ENCODE data around the gene ZNF766. TPM values are rescaled to one million over a fixed set of nuclear protein-coding genes. Genes with fewer than 3 reads are reported as not detected.

ZNF766 gene
- 10 to 100 TPM; 11.4 to 21.0 (median 12.8) TPM for total RNA-seq
- long read RNA-seq, donor 1, full-length matches to known transcripts = 22 of 24 reads
- long read RNA-seq, donor 1, partial matches to known transcripts = 0 of 24 reads
- long read RNA-seq, donor 1, other reads (novel, unspliced or antisense) = 2 of 24 reads
- long read RNA-seq, donor 2, full-length matches to known transcripts = 12 of 15 reads
- long read RNA-seq, donor 2, partial matches to known transcripts = 0 of 15 reads
- long read RNA-seq, donor 2, other reads (novel, unspliced or antisense) = 3 of 15 reads

DNA sequence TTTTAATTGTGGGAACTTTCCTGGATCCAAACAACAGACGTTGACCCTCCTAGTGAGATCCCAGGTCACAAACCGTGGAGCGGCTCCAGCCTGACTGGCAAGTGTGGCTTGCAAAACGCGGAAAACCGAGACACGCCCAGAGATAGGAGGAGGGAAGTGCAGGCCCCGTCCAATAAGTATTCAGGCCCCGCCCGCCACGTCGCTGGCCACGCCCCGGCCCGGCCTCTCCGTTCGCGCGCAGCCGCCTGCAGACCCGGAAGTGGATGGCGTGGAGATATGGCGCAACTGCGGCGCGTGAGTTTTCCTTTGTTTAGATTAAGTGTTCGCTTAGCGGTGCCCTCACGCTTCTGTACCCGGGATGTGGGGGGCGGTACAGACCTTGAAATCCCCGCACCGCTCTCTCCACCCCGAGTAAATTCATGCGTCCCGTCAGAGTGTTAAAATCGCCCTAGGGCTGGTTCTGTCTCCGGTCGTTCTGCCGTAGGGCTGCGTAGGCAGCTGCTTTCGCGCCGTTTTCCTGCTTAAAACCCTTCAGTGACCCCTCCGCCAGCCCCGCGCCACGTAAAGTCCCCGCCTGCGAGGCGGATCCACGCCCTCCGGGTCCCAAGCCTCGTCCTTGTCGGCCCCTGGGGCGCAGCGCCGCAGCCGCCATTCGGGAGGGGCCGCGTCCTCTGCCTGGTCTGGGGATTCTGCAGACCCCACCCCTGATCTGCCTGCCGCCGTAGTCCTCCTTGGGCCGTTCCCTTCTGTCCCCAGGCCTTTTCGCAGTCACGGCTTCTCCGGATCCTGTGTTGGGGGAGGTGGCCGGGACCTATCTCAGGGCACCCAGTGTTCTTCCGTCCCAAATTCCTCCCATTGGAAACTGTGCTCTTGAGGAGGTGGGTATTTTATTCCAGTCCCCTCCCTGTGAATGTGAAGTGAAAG, at the start of gene ZNF766:
ZNF766 (plus strand) TSS at position 250 of the 924 bp plus-strand sequence; CDS start at position 277, 27 bp downstream.
- peak; percentile 100 for ATAC-seq

DNA sequence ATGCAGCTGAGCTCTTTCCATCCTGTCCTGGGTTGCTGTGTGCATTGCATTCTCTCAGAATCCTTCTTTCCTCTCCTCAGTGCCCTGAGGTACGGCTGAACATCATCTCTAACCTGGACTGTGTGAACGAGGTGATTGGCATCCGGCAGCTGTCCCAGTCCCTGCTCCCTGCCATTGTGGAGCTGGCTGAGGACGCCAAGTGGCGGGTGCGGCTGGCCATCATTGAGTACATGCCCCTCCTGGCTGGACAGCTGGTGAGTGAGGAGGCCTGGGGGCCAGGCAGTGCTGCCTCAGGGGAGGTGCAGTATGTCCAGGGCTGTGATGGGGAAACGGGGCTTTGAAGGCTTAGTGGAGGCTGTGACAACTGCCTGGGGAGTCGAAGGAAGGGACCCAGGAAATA, 49.8 kb upstream of the ZNF766 start:
- TF ChIP-seq, protein P1, sequence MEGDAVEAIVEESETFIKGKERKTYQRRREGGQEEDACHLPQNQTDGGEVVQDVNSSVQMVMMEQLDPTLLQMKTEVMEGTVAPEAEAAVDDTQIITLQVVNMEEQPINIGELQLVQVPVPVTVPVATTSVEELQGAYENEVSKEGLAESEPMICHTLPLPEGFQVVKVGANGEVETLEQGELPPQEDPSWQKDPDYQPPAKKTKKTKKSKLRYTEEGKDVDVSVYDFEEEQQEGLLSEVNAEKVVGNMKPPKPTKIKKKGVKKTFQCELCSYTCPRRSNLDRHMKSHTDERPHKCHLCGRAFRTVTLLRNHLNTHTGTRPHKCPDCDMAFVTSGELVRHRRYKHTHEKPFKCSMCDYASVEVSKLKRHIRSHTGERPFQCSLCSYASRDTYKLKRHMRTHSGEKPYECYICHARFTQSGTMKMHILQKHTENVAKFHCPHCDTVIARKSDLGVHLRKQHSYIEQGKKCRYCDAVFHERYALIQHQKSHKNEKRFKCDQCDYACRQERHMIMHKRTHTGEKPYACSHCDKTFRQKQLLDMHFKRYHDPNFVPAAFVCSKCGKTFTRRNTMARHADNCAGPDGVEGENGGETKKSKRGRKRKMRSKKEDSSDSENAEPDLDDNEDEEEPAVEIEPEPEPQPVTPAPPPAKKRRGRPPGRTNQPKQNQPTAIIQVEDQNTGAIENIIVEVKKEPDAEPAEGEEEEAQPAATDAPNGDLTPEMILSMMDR (IDR thresholded peaks at IDR 0.05) = no peak
- Histone ChIP-seq H3K9me3 (no peaks in the 10 kb centered on the region), H3K4me3 (no peak overlapping the region), H3K36me3 (ENCODE audit: low read depth) (peaks cover 42% of the 10 kb centered on the region), H3K4me1 (ENCODE audit: low read depth) (no peaks in the 10 kb centered on the region)
- intact Hi-C loops (cut with DNase I, micrococcal nuclease) = no loop called here
- DNase-seq (no peak), ATAC-seq (no peak)

More for the DNA sequence above, at the start of gene ZNF766:
- Histone ChIP-seq H3K9me3 (peaks cover 11% of the 10 kb centered on the region), H3K4me1 (ENCODE audit: low read depth) (peaks cover 7% of the 10 kb centered on the region), H3K4me3 (peak within 1 kb of the TSS; percentile 94), H3K36me3 (ENCODE audit: low read depth) (no peaks in the 10 kb centered on the region)
- peak; percentile 98 to 99 (median 99) for DNase-seq
- intact Hi-C loops (cut with DNase I, micrococcal nuclease) = no loop called here
- TF ChIP-seq, protein P1 (IDR thresholded peaks at IDR 0.05) = no peak

DNA sequence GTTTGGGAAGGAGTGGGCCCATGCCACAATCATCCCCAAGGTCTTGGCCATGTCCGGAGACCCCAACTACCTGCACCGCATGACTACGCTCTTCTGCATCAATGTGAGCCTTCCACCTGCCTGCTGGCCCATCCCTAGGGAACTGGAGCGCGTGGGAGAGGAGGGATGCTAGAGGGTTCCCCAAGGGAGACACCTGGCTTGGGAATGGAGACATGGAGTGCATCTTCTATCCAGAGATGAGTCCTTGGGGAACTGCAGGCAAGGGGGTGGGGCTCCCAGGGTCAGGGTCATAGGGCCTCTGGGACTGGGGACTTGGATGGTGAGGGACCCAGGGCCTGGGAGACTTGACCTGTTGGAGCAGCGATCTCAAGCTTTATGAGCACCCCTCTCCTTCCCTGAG, 48.4 kb upstream of the ZNF766 start:
- ATAC-seq = no peak
- TF ChIP-seq, protein P1 (IDR thresholded peaks at IDR 0.05) = no peak
- no peak overlapping the region for H3K4me3 ChIP-seq
- H3K4me1 ChIP-seq (ENCODE audit: low read depth) = no peaks in the 10 kb centered on the region
- no peaks in the 10 kb centered on the region for H3K9me3 ChIP-seq
- intact Hi-C loops (cut with DNase I, micrococcal nuclease) = no loop called here
- H3K36me3 ChIP-seq (ENCODE audit: low read depth) = peaks cover 45% of the 10 kb centered on the region
- DNase-seq = no peak

DNA sequence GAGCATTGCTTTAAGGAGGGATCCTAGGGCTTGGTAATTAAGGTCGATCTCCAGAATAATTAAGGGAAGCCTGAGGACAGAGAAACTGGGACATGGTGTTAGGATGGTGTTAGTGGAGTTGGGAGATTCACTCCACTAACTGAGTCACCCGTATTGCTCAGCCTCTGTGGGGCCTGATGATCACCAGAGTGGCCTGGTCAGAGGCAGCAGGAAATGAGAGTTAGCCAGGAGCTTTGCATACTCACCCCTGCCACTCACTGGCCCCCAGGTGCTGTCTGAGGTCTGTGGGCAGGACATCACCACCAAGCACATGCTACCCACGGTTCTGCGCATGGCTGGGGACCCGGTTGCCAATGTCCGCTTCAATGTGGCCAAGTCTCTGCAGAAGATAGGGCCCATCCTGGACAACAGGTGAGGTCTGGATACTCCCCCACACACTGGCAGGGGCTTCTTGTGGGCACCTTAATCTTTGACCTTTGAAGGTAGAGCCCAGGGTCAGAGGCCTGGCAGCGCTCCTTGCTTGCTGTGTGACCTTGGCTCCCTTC, 47.5 kb upstream of the ZNF766 start:
- no peaks in the 10 kb centered on the region for H3K4me1 ChIP-seq (ENCODE audit: low read depth)
- H3K9me3 ChIP-seq = no peaks in the 10 kb centered on the region
- TF ChIP-seq, protein P1 (IDR thresholded peaks at IDR 0.05) = no peak
- DNase-seq (no peak), ATAC-seq (no peak)
- no peak overlapping the region for H3K4me3 ChIP-seq
- intact Hi-C loops (cut with DNase I, micrococcal nuclease) = no loop called here
- H3K36me3 ChIP-seq (ENCODE audit: low read depth) = peaks cover 46% of the 10 kb centered on the region

DNA sequence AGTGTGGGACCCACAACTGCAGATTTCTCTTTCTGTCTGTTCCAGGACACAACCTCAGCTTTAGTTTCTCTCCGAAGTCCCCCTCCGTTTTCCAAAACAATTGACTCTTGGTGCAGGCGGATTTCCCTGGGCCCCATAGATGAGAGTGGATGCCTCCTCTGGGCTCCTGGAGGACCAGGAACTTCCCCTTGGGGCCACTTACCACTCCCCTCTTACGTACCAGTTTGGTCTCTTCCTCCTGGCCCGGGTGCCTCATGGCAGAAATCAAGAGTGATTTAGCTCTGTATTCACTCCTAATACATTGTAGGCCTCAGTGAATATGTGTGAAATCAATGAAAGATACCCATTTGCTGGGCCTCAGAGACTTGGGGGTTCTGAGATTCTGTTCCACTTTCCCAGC, 45.2 kb upstream of the ZNF766 start:
- intact Hi-C loops (cut with DNase I, micrococcal nuclease) = no loop called here
- ATAC-seq = no peak
- no peaks in the 10 kb centered on the region for H3K4me1 ChIP-seq (ENCODE audit: low read depth)

More for the DNA sequence above, 45.2 kb upstream of the ZNF766 start:
- Histone ChIP-seq H3K4me3 (no peak overlapping the region), H3K36me3 (ENCODE audit: low read depth) (peaks cover 45% of the 10 kb centered on the region), H3K9me3 (no peaks in the 10 kb centered on the region)
- no peak for DNase-seq
- TF ChIP-seq, protein P1 (IDR thresholded peaks at IDR 0.05) = no peak

Data from mucosa of descending colon (tissue), 3 donors.